ENCODE results near the gene BNIP2. TPM values are rescaled to one million over a fixed set of nuclear protein-coding genes. Genes with fewer than 3 reads are reported as not detected.

Gene BNIP2
- total RNA-seq, 1 donor from 2014 or later, result 105 TPM

DNA sequence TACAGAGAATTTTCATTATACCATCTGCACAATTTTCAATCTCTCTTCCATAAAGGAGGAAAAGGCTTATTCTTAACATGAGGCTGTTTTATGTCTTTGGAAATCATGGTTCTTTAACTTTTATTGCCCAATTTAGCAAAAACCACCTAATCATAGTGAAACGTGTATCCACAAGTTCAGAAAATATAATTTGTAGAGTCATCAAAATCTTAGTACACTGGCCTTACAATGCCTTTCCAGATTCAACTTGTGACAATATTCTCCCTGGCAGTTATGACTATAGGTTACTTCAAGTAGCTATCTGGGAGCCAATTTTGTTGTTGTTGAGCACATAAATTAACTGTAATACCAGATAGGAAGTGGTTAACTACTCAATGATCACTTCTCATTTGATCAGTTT is 10.9 kb downstream of the BNIP2 start:
- no peaks in the 10 kb centered on the region for H3K27me3 ChIP-seq
- no peaks in the 10 kb centered on the region for H3K4me1 ChIP-seq
- H3K27ac ChIP-seq, result no peak overlapping the region
- ATAC-seq (no peak), DNase-seq (no peak)
- intact Hi-C loops (cut with DNase I), result no loop called here
- H3K9me3 ChIP-seq, result no peaks in the 10 kb centered on the region
- peaks cover 92% of the 10 kb centered on the region for H3K36me3 ChIP-seq
- no peak overlapping the region for H3K4me3 ChIP-seq
- TF ChIP-seq, protein P1, sequence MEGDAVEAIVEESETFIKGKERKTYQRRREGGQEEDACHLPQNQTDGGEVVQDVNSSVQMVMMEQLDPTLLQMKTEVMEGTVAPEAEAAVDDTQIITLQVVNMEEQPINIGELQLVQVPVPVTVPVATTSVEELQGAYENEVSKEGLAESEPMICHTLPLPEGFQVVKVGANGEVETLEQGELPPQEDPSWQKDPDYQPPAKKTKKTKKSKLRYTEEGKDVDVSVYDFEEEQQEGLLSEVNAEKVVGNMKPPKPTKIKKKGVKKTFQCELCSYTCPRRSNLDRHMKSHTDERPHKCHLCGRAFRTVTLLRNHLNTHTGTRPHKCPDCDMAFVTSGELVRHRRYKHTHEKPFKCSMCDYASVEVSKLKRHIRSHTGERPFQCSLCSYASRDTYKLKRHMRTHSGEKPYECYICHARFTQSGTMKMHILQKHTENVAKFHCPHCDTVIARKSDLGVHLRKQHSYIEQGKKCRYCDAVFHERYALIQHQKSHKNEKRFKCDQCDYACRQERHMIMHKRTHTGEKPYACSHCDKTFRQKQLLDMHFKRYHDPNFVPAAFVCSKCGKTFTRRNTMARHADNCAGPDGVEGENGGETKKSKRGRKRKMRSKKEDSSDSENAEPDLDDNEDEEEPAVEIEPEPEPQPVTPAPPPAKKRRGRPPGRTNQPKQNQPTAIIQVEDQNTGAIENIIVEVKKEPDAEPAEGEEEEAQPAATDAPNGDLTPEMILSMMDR (IDR thresholded peaks at IDR 0.05), result no peak

DNA sequence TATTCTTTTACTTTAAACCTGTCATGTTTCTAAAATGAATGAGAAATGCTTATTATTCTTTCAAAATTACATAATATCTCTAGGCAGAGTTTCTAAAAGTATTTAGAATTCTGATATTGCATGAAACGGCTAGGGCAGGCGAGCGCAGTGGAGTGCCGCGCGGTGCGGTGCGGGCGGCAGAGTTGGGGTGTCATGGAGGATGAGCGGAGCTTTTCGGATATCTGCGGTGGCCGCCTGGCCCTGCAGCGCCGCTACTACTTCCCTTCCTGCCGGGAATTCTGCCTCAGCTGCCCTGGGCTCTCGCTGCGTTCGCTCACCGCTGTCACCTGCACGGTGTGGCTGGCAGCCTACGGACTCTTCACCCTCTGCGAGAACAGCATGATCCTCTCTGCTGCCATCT is 12.6 kb downstream of the BNIP2 start:
- H3K36me3 ChIP-seq, result peaks cover 97% of the 10 kb centered on the region
- no peaks in the 10 kb centered on the region for H3K9me3 ChIP-seq
- no peak overlapping the region for H3K4me3 ChIP-seq
- no peaks in the 10 kb centered on the region for H3K27me3 ChIP-seq
- no peak overlapping the region for H3K27ac ChIP-seq
- TF ChIP-seq, protein P1 (IDR thresholded peaks at IDR 0.05), result no peak
- intact Hi-C loops (cut with DNase I), result no loop called here
- ATAC-seq (no peak), DNase-seq (no peak)
- no peaks in the 10 kb centered on the region for H3K4me1 ChIP-seq

DNA sequence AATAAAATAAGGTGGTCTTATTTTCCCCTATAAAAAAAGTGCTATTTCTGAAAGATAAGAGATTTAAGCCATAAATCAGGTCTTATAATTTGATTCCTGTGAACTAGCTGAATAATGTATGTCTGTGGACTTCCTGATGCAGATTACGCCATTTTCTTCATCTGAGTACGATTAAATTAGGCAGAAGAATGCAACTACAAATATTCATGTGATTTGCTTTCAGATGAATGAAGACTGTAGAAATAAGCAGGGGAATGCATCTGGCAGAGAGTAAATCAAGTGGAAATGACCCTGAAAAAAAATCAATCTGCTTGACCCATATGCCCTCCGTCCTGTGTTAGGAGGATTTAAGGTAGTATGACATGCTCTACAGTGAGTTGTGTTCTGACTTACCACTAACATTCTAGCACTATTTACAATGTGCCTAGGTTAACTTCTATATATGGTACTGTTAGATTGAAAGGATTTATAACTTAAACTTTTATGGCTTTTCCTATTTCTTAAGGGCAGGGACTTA is 14.7 kb downstream of the BNIP2 start:
- ATAC-seq (no peak), DNase-seq (no peak)
- Histone ChIP-seq H3K4me1 (no peaks in the 10 kb centered on the region), H3K9me3 (no peaks in the 10 kb centered on the region), H3K27ac (no peak overlapping the region), H3K4me3 (no peak overlapping the region), H3K36me3 (peaks cover 97% of the 10 kb centered on the region), H3K27me3 (no peaks in the 10 kb centered on the region)
- TF ChIP-seq, protein P1 (IDR thresholded peaks at IDR 0.05), result no peak
- intact Hi-C loops (cut with DNase I), result no loop called here

DNA sequence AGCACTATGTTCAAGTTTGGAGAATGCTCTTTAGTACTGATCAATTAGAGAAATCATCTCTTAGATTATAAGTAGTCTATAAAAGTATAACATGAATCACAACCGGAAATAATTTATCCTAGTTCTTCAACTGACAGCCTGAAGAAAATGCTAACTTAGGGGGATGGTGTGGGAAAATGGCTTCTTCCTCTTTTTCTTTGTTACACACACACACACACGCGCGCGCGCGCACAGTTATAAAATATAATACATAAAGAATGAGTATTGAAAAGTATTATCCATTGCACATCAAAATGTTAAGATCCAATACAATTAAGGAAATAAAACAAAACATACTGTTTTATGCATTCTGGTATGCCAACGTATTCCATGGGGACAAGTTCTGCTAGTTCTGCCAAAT is 20.6 kb downstream of the BNIP2 start:
- TF ChIP-seq, protein P1 (IDR thresholded peaks at IDR 0.05), result no peak
- H3K4me1 ChIP-seq, result no peaks in the 10 kb centered on the region
- DNase-seq (no peak), ATAC-seq (no peak)
- no peaks in the 10 kb centered on the region for H3K9me3 ChIP-seq
- H3K36me3 ChIP-seq, result peaks cover 95% of the 10 kb centered on the region
- H3K27ac ChIP-seq, result no peak overlapping the region
- H3K4me3 ChIP-seq, result no peak overlapping the region
- intact Hi-C loops (cut with DNase I), result no loop called here
- no peaks in the 10 kb centered on the region for H3K27me3 ChIP-seq

DNA sequence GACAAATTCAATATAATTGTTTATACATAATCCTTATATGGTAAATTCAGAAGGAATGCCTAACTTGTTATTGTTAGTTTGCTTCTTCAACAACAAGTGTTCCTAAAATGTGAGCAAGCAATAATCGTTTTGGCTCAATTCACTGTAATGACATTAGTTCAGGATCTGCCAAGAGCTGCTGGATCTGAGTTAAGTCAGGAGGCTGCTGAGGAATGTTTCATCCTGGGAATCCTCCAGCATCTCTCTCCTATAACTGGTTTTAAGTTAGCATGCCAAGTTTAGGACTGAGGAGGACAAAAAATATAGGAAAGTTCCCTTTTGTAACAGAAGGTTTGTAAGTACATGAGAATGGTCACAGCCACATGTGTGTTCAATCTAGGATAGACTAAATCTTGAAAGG is 26.9 kb downstream of the BNIP2 start:
- H3K27ac ChIP-seq, result no peak overlapping the region
- H3K36me3 ChIP-seq, result peaks cover 66% of the 10 kb centered on the region
- H3K9me3 ChIP-seq, result no peaks in the 10 kb centered on the region
- no peaks in the 10 kb centered on the region for H3K27me3 ChIP-seq
- no peaks in the 10 kb centered on the region for H3K4me1 ChIP-seq
- TF ChIP-seq, protein P1 (IDR thresholded peaks at IDR 0.05), result no peak
- ATAC-seq (no peak), DNase-seq (no peak)
- intact Hi-C loops (cut with DNase I), result no loop called here
- no peak overlapping the region for H3K4me3 ChIP-seq

DNA sequence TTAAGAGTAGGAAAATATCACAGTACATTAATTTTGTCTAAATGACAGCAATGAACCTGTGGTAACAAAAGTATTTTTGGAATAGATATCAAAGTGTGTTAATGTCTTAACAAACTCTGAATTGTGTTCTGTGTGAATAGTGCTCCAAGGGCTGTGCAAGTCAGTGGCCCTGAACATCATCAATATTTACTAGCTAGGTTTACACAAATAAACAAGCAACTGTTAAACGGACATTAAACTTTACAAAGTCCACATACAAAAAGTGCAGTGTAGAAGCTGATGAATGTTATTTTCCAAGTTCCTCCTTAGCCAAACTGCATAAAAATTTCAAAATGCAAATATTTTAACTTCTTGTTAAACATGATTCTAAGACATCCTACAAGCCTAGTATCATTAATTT is 29.8 kb downstream of the BNIP2 start:
- Histone ChIP-seq H3K4me1 (peaks cover 19% of the 10 kb centered on the region), H3K36me3 (peaks cover 40% of the 10 kb centered on the region), H3K4me3 (no peak overlapping the region), H3K9me3 (no peaks in the 10 kb centered on the region), H3K27ac (no peak overlapping the region), H3K27me3 (no peaks in the 10 kb centered on the region)
- DNase-seq (no peak), ATAC-seq (no peak)
- intact Hi-C loops (cut with DNase I), result no loop called here
- TF ChIP-seq, protein P1 (IDR thresholded peaks at IDR 0.05), result no peak

All from upper lobe of right lung (tissue), 1 donor.